ENCODE results near the gene SMO. TPM values are rescaled to one million over a fixed set of nuclear protein-coding genes. Genes with fewer than 3 reads are reported as not detected.

Gene SMO
- total and polyA plus RNA-seq, 2 donors from 2014 or later = 13.2 to 20.8 TPM

GRCh38 chr7:129184981-129185670, 3.3 kb upstream of the SMO start:
- Histone ChIP-seq H3K9me3 (ENCODE audit: control insufficient read depth in 2 of 3, insufficient read depth in 1 of 3, low read length in 3 of 3) (no peaks in the 10 kb centered on the region), H3K36me3 (ENCODE audit: control insufficient read depth in 2 of 3, insufficient read depth in 3 of 3, low read length in 3 of 3) (no peaks in the 10 kb centered on the region), H3K27me3 (ENCODE audit: control insufficient read depth, insufficient read depth, low read length) (no peaks in the 10 kb centered on the region)

GRCh38 chr7:129186749-129187260, 1.6 kb upstream of the SMO start:
- no peaks in the 10 kb centered on the region for H3K9me3 ChIP-seq (ENCODE audit: control insufficient read depth in 2 of 3, insufficient read depth in 1 of 3, low read length in 3 of 3)
- no peak overlapping the region for H3K27ac ChIP-seq (ENCODE audit: low read depth in 2 of 2, low read length in 2 of 2)
- H3K27me3 ChIP-seq (ENCODE audit: control insufficient read depth, insufficient read depth, low read length) = no peaks in the 10 kb centered on the region
- TF ChIP-seq CTCF (IDR thresholded peaks at IDR 0.05; ENCODE audit: borderline replicate concordance, extremely low read depth, insufficient read depth) = no peak
- FAIRE-seq = no peak
- H3K4me3 ChIP-seq (ENCODE audit: low read length in 3 of 3) = no peak overlapping the region
- intact Hi-C loops (cut with DNase I) = no loop called here
- no peaks in the 10 kb centered on the region for H3K36me3 ChIP-seq (ENCODE audit: control insufficient read depth in 2 of 3, insufficient read depth in 3 of 3, low read length in 3 of 3)
- no peak overlapping the region for H3K9ac ChIP-seq (ENCODE audit: low read length in 3 of 3)
- H3K4me1 ChIP-seq (ENCODE audit: control insufficient read depth in 2 of 3, insufficient read depth in 2 of 3, low read depth in 1 of 3, low read length in 3 of 3) = peaks cover 0 to 7% (median 6%) of the 10 kb centered on the region in 3 donors
- no peak for DNase-seq

More at GRCh38 chr7:129184981-129185670, 3.3 kb upstream of the SMO start:
- DNase-seq (no peak), FAIRE-seq (no peak)
- H3K9ac ChIP-seq (ENCODE audit: low read length in 3 of 3) = no peak overlapping the region
- no peak overlapping the region for H3K27ac ChIP-seq (ENCODE audit: low read depth in 2 of 2, low read length in 2 of 2)
- no peak for TF ChIP-seq CTCF (IDR thresholded peaks at IDR 0.05; ENCODE audit: borderline replicate concordance, extremely low read depth, insufficient read depth)
- intact Hi-C loops (cut with DNase I) = no loop called here
- no peak overlapping the region for H3K4me3 ChIP-seq (ENCODE audit: low read length in 3 of 3)
- H3K4me1 ChIP-seq (ENCODE audit: control insufficient read depth in 2 of 3, insufficient read depth in 2 of 3, low read depth in 1 of 3, low read length in 3 of 3) = peaks cover 0 to 3% (median 3%) of the 10 kb centered on the region in 3 donors

DNA sequence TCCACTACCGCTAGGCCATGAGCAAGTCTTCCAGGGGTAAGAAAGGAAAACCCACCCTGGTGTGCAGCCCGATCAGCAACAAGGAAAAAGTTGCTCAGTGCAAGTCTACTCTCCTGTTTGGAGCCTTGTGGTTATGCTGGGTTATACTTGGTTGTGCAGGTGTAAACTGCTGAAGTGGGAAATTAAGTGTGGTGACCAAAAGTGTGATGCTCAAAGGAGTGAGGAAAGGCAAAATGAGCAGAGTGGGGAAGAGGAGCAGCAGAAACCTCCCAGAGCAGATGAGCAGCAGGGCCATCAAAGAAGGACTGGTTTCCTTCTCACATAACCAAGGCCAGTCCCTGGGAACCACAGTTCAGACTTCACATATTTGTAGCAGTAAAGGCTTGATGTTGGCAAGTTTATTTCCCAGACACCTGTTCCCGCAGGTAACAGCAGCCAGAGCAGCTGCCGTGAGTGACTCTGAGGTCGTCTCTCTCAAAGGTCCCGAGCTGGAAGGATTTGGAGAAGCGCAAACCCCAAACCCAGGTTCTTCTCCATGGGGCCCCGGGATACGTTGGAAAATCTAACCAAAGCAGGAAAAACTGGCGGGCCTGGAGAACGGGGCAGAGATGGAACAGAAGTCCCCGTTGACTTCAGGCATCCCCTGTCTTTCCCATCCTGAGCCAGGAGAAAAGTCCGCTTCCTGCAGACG, 607 bp upstream of the SMO start:
- intact Hi-C loops (cut with DNase I) = no loop called here

More for the DNA sequence above, 607 bp upstream of the SMO start:
- FAIRE-seq = no peak
- Histone ChIP-seq H3K27me3 (ENCODE audit: control insufficient read depth, insufficient read depth, low read length) (no peaks in the 10 kb centered on the region), H3K27ac (ENCODE audit: low read depth in 2 of 2, low read length in 2 of 2) (no peak overlapping the region), H3K36me3 (ENCODE audit: control insufficient read depth in 2 of 3, insufficient read depth in 3 of 3, low read length in 3 of 3) (no peaks in the 10 kb centered on the region), H3K4me3 (ENCODE audit: low read length in 3 of 3) (peak overlapping the region; percentile 37 to 72 (median 48)), H3K9ac (ENCODE audit: low read length in 3 of 3) (peak overlapping the region in 2 of 3 donors; percentile 17 to 67), H3K9me3 (ENCODE audit: control insufficient read depth in 2 of 3, insufficient read depth in 1 of 3, low read length in 3 of 3) (no peaks in the 10 kb centered on the region), H3K4me1 (ENCODE audit: control insufficient read depth in 2 of 3, insufficient read depth in 2 of 3, low read depth in 1 of 3, low read length in 3 of 3) (peaks cover 0 to 9% (median 6%) of the 10 kb centered on the region in 3 donors)
- no peak for TF ChIP-seq CTCF (IDR thresholded peaks at IDR 0.05; ENCODE audit: borderline replicate concordance, extremely low read depth, insufficient read depth)
- no peak for DNase-seq

Data from kidney (tissue), 14 donors.